Neural cell (in vitro differentiated cells): ENCODE measurements around the gene RNF19B.

ENCODE experiments used
- EZH2 ChIP-seq: fragments of 200-600, 300-800 bp; shearing (Covaris generic), sonication (generic); IDR thresholded peaks from 2 replicates; pipeline ENCODE4 v1.6.1; 2014; ENCODE audit warnings: antibody characterized with exemption, low read length, borderline replicate concordance, mild to moderate bottlenecking; ENCODE audit not compliant: insufficient read depth, poor library complexity, severe bottlenecking
- TF ChIP-seq, protein P1 (sequence below): fragments of 450-650 bp; IDR thresholded peaks from 2 replicates; pipeline ENCODE4 v1.5.1; 2014; ENCODE audit warnings: antibody characterized with exemption, mild to moderate bottlenecking, moderate library complexity; ENCODE audit not compliant: poor library complexity, severe bottlenecking

- no peak for TF ChIP-seq EZH2
- TF ChIP-seq, protein P1, sequence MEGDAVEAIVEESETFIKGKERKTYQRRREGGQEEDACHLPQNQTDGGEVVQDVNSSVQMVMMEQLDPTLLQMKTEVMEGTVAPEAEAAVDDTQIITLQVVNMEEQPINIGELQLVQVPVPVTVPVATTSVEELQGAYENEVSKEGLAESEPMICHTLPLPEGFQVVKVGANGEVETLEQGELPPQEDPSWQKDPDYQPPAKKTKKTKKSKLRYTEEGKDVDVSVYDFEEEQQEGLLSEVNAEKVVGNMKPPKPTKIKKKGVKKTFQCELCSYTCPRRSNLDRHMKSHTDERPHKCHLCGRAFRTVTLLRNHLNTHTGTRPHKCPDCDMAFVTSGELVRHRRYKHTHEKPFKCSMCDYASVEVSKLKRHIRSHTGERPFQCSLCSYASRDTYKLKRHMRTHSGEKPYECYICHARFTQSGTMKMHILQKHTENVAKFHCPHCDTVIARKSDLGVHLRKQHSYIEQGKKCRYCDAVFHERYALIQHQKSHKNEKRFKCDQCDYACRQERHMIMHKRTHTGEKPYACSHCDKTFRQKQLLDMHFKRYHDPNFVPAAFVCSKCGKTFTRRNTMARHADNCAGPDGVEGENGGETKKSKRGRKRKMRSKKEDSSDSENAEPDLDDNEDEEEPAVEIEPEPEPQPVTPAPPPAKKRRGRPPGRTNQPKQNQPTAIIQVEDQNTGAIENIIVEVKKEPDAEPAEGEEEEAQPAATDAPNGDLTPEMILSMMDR: no peak
Measured at GRCh38 chr1:32984090-32984454, 19.5 kb upstream of the RNF19B start.
